SK-N-SH treated with all-trans-retinoic acid at 6 μM for 48 hours (cell line): ENCODE measurements around the gene ZNF384.

Source experiments
- ATAC-seq: fragments of 200-7000 bp; cut with Tn5 transposase; 3 replicates; pipeline ENCODE4 v1.9.1; 2020; ENCODE audit warnings: mild to moderate bottlenecking, moderate library complexity
- BACH2 ChIP-seq: fragments of 250-450 bp; sonication (Bioruptor Pico); IDR thresholded peaks from 2 replicates; pipeline ENCODE4 v1.9.0; 2021; ENCODE audit warnings: mild to moderate bottlenecking, borderline replicate concordance
- CREB5 ChIP-seq: fragments of 250-450 bp; sonication (Bioruptor Pico); IDR thresholded peaks from 2 replicates; pipeline ENCODE4 v1.5.1; 2020; ENCODE audit warnings: low read depth, mild to moderate bottlenecking, moderate library complexity
- CSDC2 ChIP-seq: fragments of 250-450 bp; sonication (Bioruptor Pico); IDR thresholded peaks from 2 replicates; pipeline ENCODE4 v1.5.0; 2020; ENCODE audit warnings: mild to moderate bottlenecking, moderate library complexity
- ESRRG ChIP-seq: fragments of 250-450 bp; sonication (Bioruptor Pico); IDR thresholded peaks from 2 replicates; pipeline ENCODE4 v1.6.1; 2021; ENCODE audit warnings: mild to moderate bottlenecking
- GLIS3 ChIP-seq: fragments of 250-450 bp; sonication (Bioruptor Pico); IDR thresholded peaks from 2 replicates; pipeline ENCODE4 v1.5.0; 2020; ENCODE audit warnings: mild to moderate bottlenecking, moderate library complexity
- ISL1 ChIP-seq: fragments of 250-450 bp; sonication (Bioruptor Pico); IDR thresholded peaks from 2 replicates; pipeline ENCODE4 v2.1.2; 2022; ENCODE audit warnings: mild to moderate bottlenecking, moderate library complexity
- OSR1 ChIP-seq: fragments of 250-450 bp; sonication (Bioruptor Pico); IDR thresholded peaks from 2 replicates; pipeline ENCODE4 v1.8.0; 2022; ENCODE audit warnings: moderate library complexity, mild to moderate bottlenecking, inconsistent platforms
- PATZ1 ChIP-seq: fragments of 250-450 bp; sonication (Bioruptor Pico); IDR thresholded peaks from 2 replicates; pipeline ENCODE4 v1.8.0; 2020; ENCODE audit warnings: mild to moderate bottlenecking, moderate library complexity, borderline replicate concordance
- PPARA ChIP-seq: fragments of 250-450 bp; sonication (Bioruptor Pico); IDR thresholded peaks from 2 replicates; pipeline ENCODE4 v1.5.0; 2020; ENCODE audit warnings: mild to moderate bottlenecking, borderline replicate concordance
- RARB ChIP-seq: fragments of 250-450 bp; sonication (Bioruptor Pico); IDR thresholded peaks from 2 replicates; pipeline ENCODE4 v1.8.0; 2021; ENCODE audit warnings: mild to moderate bottlenecking, moderate library complexity
- SNAI2 ChIP-seq: fragments of 250-450 bp; sonication (Bioruptor Pico); IDR thresholded peaks from 2 replicates; pipeline ENCODE4 v1.5.0; 2020; ENCODE audit warnings: mild to moderate bottlenecking, moderate library complexity
- TCF4 ChIP-seq: fragments of 250-450 bp; sonication (Bioruptor Pico); IDR thresholded peaks from 2 replicates; pipeline ENCODE4 v1.8.0; 2021; ENCODE audit warnings: mild to moderate bottlenecking, moderate library complexity, borderline replicate concordance
- TOX ChIP-seq: fragments of 250-450 bp; sonication (Bioruptor Pico); IDR thresholded peaks from 2 replicates; pipeline ENCODE4 v1.8.0; 2021; ENCODE audit warnings: mild to moderate bottlenecking, moderate library complexity, borderline replicate concordance
- TSHZ2 ChIP-seq: fragments of 250-450 bp; sonication (Bioruptor Pico); IDR thresholded peaks from 2 replicates; pipeline ENCODE4 v1.5.0; 2020; ENCODE audit warnings: mild to moderate bottlenecking, moderate library complexity
- ZC3H10 ChIP-seq: fragments of 250-450 bp; sonication (Bioruptor Pico); IDR thresholded peaks from 2 replicates; pipeline ENCODE4 v1.5.1; 2021; ENCODE audit warnings: mild to moderate bottlenecking, moderate library complexity
- ZFP3 ChIP-seq: fragments of 250-450 bp; sonication (Bioruptor Pico); IDR thresholded peaks from 2 replicates; pipeline ENCODE4 v1.5.0; 2020; ENCODE audit warnings: mild to moderate bottlenecking, moderate library complexity
- ZFP30 ChIP-seq: fragments of 450-650 bp; formaldehyde crosslinking; IDR thresholded peaks from 2 replicates; pipeline ENCODE4 v1.5.0; 2022; ENCODE audit warnings: mild to moderate bottlenecking, moderate library complexity
- ZNF565 ChIP-seq: fragments of 450-650 bp; formaldehyde crosslinking; conservative IDR thresholded peaks from 2 replicates; pipeline ENCODE4 v1.5.0; 2020; ENCODE audit warnings: low read depth, mild to moderate bottlenecking, moderate library complexity
- ZNF70 ChIP-seq: fragments of 450-650 bp; formaldehyde crosslinking; IDR thresholded peaks from 2 replicates; pipeline ENCODE4 v1.5.0; 2020; ENCODE audit warnings: mild to moderate bottlenecking, moderate library complexity
- ZNF8 ChIP-seq: fragments of 450-650 bp; formaldehyde crosslinking; IDR thresholded peaks from 2 replicates; pipeline ENCODE4 v1.5.0; 2020; ENCODE audit warnings: mild to moderate bottlenecking, moderate library complexity

The ZNF384 gene

GRCh38 chr12:6650832-6651231 lies 38.3 kb downstream of the ZNF384 start:
- TF ChIP-seq GLIS3 (CRISPR knock-in tag) (no peak), ZFP30 (CRISPR knock-in tag) (no peak), PATZ1 (CRISPR knock-in tag) (no peak), ZFP3 (CRISPR knock-in tag) (no peak), OSR1 (CRISPR knock-in tag) (no peak)
- no peak for ATAC-seq

- TF ChIP-seq GLIS3 (CRISPR knock-in tag) (no peak), ESRRG (CRISPR knock-in tag) (no peak), SNAI2 (CRISPR knock-in tag) (no peak), RARB (no peak), BACH2 (no peak), ISL1 (no peak)
- no peak for ATAC-seq
Observed at GRCh38 chr12:6647083-6647604, 42.0 kb downstream of the ZNF384 start, which contains the start of gene ACRBP. ACRBP (minus strand) TSS chr12:6647432; CDS start chr12:6647366, 66 bp downstream.

GRCh38 chr12:6646276-6647082 lies 42.7 kb downstream of the ZNF384 start:
- TF ChIP-seq CSDC2 (CRISPR knock-in tag) = no peak
- no peak for TF ChIP-seq CREB5 (CRISPR knock-in tag)
- no peak for TF ChIP-seq ESRRG (CRISPR knock-in tag)
- TF ChIP-seq RARB = no peak
- no peak for TF ChIP-seq ZNF8 (CRISPR knock-in tag)
- no peak for TF ChIP-seq OSR1 (CRISPR knock-in tag)
- TF ChIP-seq ZC3H10 (CRISPR knock-in tag) = no peak
- TF ChIP-seq ZFP30 (CRISPR knock-in tag) = no peak
- TF ChIP-seq ZNF70 (CRISPR knock-in tag) = no peak
- no peak for TF ChIP-seq ISL1
- TF ChIP-seq ZNF565 (CRISPR knock-in tag) = no peak
- no peak for TF ChIP-seq TOX
- TF ChIP-seq SNAI2 (CRISPR knock-in tag) = no peak
- no peak for TF ChIP-seq GLIS3 (CRISPR knock-in tag)
- no peak for TF ChIP-seq TSHZ2 (CRISPR knock-in tag)
- no peak for TF ChIP-seq ZFP3 (CRISPR knock-in tag)
- TF ChIP-seq PATZ1 (CRISPR knock-in tag) = no peak
- no peak for TF ChIP-seq PPARA (CRISPR knock-in tag)
- TF ChIP-seq, all 23 proteins: peak for 0
- ATAC-seq = no peak

GRCh38 chr12:6644903-6645302 lies 44.3 kb downstream of the ZNF384 start:
- peak; percentile 63; the same call in 2 of the 3 replicates for ATAC-seq
- TF ChIP-seq TSHZ2 (CRISPR knock-in tag) = no peak
- no peak for TF ChIP-seq ESRRG (CRISPR knock-in tag)
- TF ChIP-seq TOX = no peak
- TF ChIP-seq ZNF70 (CRISPR knock-in tag) = no peak
- no peak for TF ChIP-seq PPARA (CRISPR knock-in tag)
- no peak for TF ChIP-seq GLIS3 (CRISPR knock-in tag)
- TF ChIP-seq ZNF565 (CRISPR knock-in tag) = no peak
- TF ChIP-seq ZFP30 (CRISPR knock-in tag) = no peak
- TF ChIP-seq CSDC2 (CRISPR knock-in tag) = no peak
- no peak for TF ChIP-seq TCF4
- TF ChIP-seq PATZ1 (CRISPR knock-in tag) = no peak
